Measurements from ENCODE around the gene CACNA2D1. TPM values are rescaled to one million over a fixed set of nuclear protein-coding genes. Genes with fewer than 3 reads are reported as not detected.

The CACNA2D1 gene
- total RNA-seq, 4 donors from 2014 or later, result 41.8 to 125 (median 56.2) TPM

DNA sequence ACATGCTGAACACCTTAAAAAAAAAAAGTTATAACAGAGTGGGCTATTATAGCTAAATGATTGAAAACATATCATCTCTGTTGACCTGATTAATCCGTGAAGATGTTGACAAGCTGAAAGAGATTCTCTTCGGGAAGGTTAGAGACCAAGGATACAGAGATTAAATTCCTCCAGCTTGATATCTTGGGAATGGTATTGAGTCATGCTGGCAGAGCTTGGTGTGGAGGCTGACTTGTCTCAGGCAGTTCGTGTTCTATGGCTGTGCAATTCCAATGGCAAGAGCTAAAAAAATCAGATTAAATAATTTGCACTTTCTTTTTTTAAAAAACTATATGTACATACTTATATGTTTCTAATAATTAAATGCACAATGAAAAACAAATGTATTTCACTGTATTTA lies 24.9 kb upstream of the CACNA2D1 start:
- TF ChIP-seq, protein P1, sequence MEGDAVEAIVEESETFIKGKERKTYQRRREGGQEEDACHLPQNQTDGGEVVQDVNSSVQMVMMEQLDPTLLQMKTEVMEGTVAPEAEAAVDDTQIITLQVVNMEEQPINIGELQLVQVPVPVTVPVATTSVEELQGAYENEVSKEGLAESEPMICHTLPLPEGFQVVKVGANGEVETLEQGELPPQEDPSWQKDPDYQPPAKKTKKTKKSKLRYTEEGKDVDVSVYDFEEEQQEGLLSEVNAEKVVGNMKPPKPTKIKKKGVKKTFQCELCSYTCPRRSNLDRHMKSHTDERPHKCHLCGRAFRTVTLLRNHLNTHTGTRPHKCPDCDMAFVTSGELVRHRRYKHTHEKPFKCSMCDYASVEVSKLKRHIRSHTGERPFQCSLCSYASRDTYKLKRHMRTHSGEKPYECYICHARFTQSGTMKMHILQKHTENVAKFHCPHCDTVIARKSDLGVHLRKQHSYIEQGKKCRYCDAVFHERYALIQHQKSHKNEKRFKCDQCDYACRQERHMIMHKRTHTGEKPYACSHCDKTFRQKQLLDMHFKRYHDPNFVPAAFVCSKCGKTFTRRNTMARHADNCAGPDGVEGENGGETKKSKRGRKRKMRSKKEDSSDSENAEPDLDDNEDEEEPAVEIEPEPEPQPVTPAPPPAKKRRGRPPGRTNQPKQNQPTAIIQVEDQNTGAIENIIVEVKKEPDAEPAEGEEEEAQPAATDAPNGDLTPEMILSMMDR (IDR thresholded peaks at IDR 0.05; ENCODE audit: low read depth), result no peak

DNA sequence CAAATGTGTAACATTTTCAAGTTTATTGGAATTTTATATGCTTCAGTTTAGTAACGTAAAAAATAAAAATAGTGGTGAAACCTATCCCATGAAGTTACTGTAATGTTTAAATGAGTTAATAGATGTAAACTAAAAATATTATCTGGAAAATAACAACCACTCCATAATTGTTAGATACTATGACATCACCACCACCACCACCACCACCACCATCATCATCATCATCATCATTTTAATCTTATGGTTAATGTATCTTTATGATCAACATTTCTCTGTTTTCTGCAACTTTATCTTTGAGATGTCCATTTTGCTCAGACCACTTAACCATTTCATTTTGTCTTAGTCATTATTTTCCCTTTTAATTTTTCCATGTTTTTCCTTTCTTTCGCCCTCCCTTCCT lies 23.4 kb upstream of the CACNA2D1 start:
- TF ChIP-seq, protein P1 (IDR thresholded peaks at IDR 0.05; ENCODE audit: low read depth), result no peak

DNA sequence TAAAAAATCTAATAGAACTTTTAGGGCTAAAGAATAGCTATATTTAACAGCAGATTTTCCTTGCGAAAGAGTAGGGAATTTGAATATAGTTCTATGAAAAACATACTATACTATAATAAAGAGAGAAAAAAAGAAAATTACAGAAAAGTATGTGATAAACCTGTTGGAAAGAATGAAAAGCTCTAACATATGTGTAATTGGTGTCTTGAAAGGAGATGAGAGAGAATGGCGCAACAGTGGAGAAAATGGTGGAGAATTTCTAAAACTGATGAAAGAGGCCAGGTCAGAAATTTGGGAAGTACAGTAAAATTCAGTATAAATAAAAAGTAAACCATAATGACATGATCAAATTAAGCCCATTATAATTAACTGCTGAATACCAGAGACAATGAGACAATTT lies 20.8 kb upstream of the CACNA2D1 start:
- TF ChIP-seq, protein P1 (IDR thresholded peaks at IDR 0.05; ENCODE audit: low read depth), result no peak

DNA sequence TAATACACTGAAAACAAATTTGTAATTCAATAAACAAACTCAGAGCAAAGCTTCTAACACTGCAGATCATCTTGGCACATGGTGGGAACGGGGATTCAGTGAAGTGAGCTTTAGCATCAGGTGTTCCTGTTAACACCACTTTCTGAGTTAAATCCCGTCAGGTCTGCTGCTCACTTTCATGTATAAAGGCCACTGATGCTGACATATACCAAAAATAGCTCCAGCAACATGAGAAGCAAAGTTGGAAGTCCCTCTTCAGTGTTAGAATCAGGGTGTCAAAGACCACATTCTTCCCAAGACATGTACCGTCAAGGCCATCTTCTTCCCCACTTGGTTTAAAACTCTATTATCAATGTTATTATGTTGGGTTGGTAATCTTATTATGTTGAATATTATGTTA lies 11.7 kb upstream of the CACNA2D1 start:
- TF ChIP-seq, protein P1 (IDR thresholded peaks at IDR 0.05; ENCODE audit: low read depth), result no peak

DNA sequence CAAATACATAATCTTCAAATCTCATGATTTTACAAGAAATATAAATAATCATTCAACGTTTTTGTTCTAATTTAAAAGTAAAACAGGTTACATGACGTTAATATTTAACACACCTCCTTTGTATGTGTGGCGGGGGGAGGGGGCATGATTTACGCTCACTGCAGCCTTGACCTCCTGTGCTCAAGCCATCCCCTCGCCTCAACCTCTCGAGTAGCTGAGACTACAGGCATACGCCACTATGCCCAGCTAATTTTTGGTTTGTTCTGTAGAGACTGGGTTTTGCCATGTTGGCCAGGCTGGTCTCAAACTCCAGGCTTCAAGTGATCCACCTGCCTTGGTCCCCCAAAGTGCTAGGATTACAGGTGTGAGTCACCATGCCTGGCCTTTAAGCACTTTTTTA lies 7.2 kb upstream of the CACNA2D1 start:
- TF ChIP-seq, protein P1 (IDR thresholded peaks at IDR 0.05; ENCODE audit: low read depth), result no peak

DNA sequence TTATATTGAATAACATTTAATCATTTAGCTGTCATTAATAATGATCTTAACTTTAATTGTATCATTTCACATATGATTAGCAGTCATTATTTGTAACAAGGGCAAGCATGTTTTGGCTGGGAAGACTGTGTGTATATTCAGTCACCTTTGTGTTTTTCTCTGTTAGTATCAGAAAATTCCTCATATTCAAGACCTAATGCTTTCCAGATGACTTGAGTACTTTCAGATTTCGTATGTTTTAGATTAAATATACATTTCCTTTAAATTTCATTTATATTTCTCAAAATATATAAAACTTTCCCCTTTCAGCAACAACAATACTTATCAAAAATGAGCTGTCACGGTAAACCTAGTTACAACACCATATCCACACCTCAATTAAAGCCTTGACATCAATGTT lies 6.3 kb upstream of the CACNA2D1 start:
- TF ChIP-seq, protein P1 (IDR thresholded peaks at IDR 0.05; ENCODE audit: low read depth), result no peak

DNA sequence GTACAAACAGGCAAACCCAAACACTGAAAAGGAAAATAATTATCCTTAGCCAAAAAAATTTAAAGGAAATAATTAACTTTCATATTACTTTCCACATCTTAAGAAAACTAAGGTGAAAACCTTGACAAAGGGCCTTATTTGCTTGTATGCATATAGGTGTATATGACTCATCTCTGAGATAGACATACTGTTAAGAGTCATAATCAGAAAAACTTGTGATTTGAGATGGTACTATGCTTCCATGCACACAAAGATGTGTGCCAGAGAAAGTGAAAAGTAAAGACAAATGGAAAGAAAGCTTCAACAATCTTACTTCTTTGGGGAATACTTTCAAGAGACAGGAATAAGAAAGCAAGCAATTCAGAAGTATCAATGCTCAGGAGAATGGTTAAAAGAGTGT lies 3.3 kb upstream of the CACNA2D1 start:
- TF ChIP-seq, protein P1 (IDR thresholded peaks at IDR 0.05; ENCODE audit: low read depth), result no peak
